Measurements from ENCODE around the gene UBE2Q2.

DNA sequence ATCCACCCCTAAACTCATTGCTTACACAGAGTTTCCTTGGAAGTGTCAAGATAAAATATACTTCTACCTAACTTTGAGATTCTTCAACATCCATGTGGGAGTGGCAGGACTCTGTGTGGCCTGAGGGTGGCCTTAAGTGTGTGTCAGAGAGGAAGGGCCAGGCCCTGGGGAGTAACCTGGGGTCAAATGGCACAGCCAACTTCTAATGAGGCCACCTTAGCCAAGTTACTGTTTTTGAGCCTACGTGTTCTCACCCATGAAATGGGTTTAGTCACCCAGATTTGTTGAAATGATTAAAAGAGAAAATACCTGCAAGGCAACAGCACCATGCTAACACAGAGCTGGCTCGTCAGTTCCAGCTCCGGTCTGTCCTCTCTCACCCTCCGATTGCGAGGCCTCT, 28.5 kb upstream of the UBE2Q2 start:
- TF ChIP-seq EZH2phosphoT487 (IDR thresholded peaks at IDR 0.05; ENCODE audit: insufficient read depth, low read depth) (no peak), EZH2 (IDR thresholded peaks at IDR 0.05; ENCODE audit: insufficient read depth, poor library complexity, severe bottlenecking) (no peak)
